Adipose tissue (tissue), 3 donors: ENCODE results near the gene MRC2. TPM values are rescaled to one million over a fixed set of nuclear protein-coding genes. Genes with fewer than 3 reads are reported as not detected.
"Not testable (repeated sequence)": the region's sequence is repeated elsewhere in the genome, so short reads cannot be mapped to it uniquely, and the experiment has no call there.

Source experiments
- H3K27ac ChIP-seq: one replicate; pipeline ENCODE4 v1.5.1; 2013; ENCODE audit warnings: low read depth, low read length
- WGBS, 3 donors: extraction: QIAGEN DNeasy Blood & Tissue Kit; methylation state at CpG; one replicate each; pipeline ENCODE4 v1.1.7; 2013; 5-methylcytosine and 5-hydroxymethylcytosine counted together
- polyA plus RNA-seq, 3 donors: library from polyadenylated mRNA; stranded (reverse); fragments of 200-250 nt; gene quantifications; one replicate each; pipeline ENCODE4 v1.2.3, GENCODE V29; 2013
- donor health status: healthy with polysubstance abuse.
- donor health status: Bipolar disorder and iron deficiency.
- donor health status: healthy.

MRC2 gene
- polyA plus RNA-seq, 3 donors: 4.1 to 52.2 (median 14.5) TPM

DNA sequence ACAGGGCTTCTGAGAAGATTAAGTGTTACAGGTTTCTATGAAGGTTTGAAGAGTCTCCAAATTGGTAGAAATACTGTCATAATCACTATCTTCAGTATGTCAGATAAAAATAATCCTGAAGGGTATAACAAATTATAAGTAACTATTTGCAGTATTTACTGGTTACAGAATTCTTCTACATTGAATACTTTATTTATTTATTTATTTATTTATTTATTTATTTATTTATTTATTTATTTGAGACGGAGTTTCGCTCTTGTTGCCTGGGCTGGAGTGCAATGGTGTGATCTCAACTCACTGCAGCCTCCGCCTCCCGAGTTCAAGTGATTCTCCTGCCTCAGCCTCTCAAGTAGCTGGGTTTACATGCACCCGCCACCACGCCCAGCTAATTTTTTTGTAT is 23.7 kb upstream of the MRC2 start:
- H3K27ac ChIP-seq: not testable (repeated sequence)
- 98 to 99% (median 99%) methylated on average over 6 of the region's 6 CpGs for WGBS, 3 donors

- no peak overlapping the region for H3K27ac ChIP-seq
- 96 to 99% (median 99%) methylated on average over 7 of the region's 7 CpGs for WGBS, 3 donors
Observed at GRCh38 chr17:62605588-62605987, 21.9 kb upstream of the MRC2 start.

DNA sequence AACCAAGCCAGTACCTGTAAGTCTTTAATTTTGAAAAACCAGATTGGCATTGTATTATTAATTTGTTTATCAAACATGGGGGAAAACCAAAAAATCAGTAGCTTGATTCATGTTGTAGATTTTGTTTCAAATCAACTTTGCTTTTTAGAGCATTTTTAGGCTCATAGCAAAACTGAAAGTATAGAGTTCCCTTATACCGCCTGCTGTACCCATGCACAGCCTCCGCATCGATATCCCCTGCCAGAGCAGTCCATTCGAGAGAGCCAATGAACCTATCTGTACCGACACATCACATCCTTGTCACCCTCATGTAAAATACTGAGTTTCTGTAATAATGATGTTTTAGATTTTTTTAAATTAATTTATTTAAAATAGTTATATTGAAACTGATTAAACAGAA is 16.2 kb upstream of the MRC2 start:
- WGBS, 3 donors: 86 to 91% (median 89%) methylated on average over 5 of the region's 5 CpGs

GRCh38 chr17:62611728-62612127 is 15.7 kb upstream of the MRC2 start:
- H3K27ac ChIP-seq: no peak overlapping the region
- 59 to 86% (median 60%) methylated on average over 8 of the region's 8 CpGs for WGBS, 3 donors

More for the DNA sequence above, 16.2 kb upstream of the MRC2 start:
- no peak overlapping the region for H3K27ac ChIP-seq

- WGBS, 3 donors: 78 to 92% (median 88%) methylated on average over 11 to 12 of the region's 12 CpGs
- H3K27ac ChIP-seq: not testable (repeated sequence)
Observed at GRCh38 chr17:62612289-62612688, 15.2 kb upstream of the MRC2 start.

- 77 to 87% (median 80%) methylated on average over 4 of the region's 4 CpGs for WGBS, 3 donors
- H3K27ac ChIP-seq: not testable (repeated sequence)
Observed at GRCh38 chr17:62613095-62613494, 14.4 kb upstream of the MRC2 start.

DNA sequence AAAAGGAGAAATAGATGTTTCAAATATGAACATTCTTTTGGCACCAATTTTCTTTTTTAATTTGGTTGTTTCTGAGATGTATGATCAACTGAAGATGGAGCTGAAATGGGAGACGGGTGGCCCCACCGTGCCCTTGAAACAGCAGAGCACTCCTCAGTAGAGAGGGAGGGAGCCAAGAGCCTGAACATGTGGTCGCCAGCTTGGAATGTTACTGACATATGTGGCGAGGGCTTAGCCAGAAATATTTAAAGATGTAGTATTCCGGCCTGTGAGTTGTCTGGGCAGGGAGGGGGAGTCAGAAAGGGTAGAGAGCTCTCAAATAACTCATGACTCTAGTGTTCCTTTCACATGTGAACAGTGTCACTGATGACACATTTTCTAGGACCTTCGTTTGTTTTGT is 13.3 kb upstream of the MRC2 start:
- WGBS, 3 donors: 59 to 71% (median 66%) methylated on average over 6 of the region's 6 CpGs

DNA sequence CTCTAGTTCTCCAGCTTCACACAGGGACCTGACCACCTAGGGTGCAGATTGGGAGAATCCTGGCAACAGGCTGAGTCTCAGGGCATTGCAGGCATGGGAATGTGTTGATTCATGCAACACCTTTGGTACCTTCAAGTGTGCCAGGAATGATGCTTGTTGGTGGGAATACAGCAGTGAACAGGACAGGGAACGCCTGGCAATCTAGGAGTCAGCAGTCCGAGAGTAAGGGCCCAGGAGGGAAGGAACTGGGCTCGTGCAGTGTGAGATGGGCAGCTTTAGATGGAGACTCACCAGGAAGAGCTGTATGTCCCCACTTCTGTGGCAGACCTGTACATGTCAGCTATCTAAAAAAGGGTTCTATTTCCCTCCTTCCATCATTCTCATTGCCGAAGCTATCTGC is 12.0 kb upstream of the MRC2 start:
- no peak overlapping the region for H3K27ac ChIP-seq
- 78 to 90% (median 86%) methylated on average over 4 of the region's 4 CpGs for WGBS, 3 donors

More for the DNA sequence above, 13.3 kb upstream of the MRC2 start:
- H3K27ac ChIP-seq: no peak overlapping the region

DNA sequence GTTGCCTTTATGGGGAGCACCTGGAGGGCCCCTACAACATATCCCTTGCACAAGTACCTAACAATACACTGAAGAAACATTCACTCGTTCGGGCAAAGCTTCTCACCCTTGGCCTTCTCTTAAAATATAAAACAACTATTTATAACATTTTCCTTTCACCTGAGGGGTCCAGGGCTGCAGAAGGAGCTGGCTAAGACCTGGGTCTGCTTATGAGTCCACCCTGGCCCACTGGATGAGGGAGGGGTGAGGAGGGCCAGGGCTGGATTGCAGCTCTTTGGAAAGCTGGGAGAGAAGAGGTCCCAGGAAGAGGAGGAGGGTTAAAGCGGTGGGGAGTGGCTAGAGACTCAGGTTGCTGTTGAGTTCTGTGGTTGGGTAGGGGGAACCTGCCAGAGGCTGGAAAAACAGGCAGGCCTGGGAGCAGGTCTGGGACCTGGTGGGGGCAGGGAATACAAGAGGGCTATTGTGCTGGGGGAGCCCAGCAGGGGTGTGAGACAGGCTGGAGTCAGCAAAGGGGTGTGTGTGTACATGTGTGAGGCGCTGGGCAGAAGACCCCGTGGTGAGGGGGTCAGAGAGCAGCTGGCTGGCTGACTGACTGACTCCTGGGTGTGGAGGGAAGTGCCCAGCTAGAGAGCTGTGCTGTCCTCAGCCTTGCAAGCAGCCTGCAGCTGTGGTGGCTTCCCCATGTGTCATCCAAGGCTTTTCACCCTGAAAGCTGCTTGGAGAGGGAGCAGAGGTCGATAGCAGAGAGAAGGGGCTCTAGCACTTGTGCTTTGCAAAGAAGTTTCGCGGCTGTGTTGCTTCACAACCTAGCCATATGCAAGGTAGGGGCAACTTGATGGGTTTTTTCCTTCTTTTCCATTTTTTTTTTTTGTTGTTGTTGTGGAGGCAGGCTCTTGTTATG is 10.2 kb upstream of the MRC2 start:
- H3K27ac ChIP-seq: no peak overlapping the region
- 65 to 78% (median 76%) methylated on average over 8 of the region's 8 CpGs for WGBS, 3 donors

DNA sequence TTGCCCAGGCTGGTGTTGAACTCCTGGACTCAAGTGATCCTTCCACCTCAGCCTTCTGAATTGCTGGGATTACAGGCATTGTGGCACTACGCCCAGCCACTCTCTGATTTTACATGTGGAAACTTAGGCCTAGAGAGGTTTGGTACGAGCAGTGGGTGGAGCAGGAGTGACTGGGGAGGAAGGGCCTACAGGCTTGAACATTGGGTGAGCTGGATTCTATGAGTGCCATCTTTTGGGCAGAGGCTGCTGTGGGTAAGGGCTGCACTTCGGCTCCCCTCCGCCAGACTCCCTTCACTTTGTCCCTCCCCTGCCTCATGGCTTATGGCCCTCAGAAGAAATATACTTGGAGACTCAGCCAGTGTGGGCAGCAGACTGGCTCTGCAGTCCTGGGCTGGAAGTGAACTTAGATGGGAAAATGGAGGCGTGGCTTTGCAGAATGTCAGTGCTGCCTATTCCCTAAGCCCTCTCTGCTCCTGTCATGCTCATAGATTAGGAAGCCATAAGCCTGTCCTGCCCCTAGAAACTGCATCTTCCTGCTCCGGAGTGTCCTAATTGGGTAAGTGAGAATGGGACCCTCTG is 9.5 kb upstream of the MRC2 start:
- WGBS, 3 donors: 71 to 86% (median 82%) methylated on average over 6 of the region's 6 CpGs
- no peak overlapping the region for H3K27ac ChIP-seq

DNA sequence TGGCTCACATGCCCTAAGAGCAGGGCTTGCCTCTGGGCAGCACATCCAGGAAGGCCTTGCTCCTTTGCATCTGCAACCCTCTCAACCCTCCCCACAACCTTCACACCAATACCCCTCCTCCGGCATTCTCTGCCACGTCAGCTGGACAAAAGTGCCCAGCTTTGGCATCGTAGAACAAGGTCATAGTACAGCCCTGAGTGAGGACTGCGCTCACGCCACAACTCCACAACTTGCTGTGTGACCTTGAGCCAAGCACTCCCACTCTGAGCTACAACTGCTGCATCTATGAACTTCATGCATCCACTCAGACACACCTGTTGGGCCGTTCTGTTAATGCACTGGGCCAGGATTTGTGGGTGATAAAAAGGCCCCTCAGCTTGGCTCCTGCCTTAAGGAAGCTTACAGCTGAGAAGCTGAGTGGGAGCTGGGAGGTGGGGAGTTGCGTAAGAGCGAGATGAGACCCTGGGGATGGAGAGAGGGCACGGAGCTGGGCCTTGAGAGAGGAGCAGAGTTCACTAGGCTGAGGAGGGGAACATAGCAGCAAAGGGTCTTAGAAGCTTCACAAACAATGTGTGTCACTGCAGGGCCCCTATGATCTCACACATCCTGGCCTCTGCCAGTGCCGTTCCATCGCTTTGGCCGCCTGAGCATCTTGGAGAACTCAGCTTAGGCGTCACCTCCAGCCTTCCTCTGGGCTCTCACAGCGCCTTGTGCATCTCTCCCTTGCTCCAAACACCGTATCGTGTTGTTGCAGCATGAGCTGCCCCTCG is 8.6 kb upstream of the MRC2 start:
- WGBS, 3 donors: 72 to 76% (median 74%) methylated on average over 17 of the region's 17 CpGs
- no peak overlapping the region for H3K27ac ChIP-seq

- H3K27ac ChIP-seq: no peak overlapping the region
- WGBS, 3 donors: 68 to 83% (median 69%) methylated on average over 10 of the region's 10 CpGs
Observed at GRCh38 chr17:62619417-62620155, 7.9 kb upstream of the MRC2 start.

DNA sequence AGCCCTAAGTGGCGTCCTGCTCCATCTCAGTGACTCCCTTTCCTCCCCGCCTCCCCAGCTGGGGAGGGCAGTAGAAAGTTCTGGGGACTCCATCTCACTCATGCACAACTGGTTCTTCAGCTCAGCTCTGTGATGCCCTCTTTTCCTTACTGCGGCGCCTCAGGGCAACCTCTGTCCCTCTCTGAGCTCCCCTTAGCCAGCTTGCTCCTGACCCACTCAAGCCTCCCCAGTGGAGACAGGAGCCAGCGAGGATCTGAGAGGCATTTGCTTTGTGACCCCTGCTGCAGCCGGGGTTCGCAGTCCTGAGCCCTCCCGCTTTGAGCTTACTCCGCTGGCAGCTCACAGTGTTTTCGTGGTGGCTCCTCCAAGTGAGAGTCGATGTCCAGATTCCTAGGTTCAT is 6.2 kb upstream of the MRC2 start:
- 89 to 96% (median 93%) methylated on average over 11 of the region's 11 CpGs for WGBS, 3 donors

DNA sequence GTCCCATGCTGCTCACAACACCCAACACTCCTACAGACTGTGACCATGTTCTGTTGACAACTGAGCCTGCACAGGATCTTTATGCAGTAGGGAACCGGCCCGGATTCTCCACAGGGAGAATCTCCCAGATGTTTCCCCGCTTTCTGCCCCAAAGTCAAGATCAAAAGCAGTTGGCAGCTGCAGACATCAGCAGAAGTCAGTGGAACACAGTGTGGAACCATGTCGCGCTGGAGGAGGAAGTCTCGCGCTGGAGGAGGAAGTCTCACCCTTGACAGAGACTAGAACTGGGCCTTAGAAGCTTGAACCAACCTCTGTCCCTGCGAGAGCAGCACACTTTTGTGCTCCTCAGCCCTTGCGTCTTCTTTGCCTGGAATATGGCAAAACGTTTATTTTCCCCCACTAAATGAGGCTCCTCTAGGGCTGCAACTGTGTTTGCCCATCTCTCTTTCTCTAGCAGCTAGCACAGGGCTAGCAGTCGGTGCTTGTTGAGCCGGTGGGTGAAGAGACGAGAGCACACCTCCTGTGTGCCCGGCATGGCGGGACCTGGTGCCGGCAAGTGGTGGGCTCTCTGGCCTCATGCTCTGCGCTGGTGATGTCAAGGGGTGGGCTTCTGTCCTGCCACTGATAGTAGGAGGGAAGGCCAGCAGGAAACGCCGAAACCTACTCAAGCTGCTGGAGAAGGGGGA is 2.1 kb upstream of the MRC2 start:
- no peak overlapping the region for H3K27ac ChIP-seq
- WGBS, 3 donors: 75 to 82% (median 81%) methylated on average over 19 of the region's 19 CpGs

More for the DNA sequence above, 6.2 kb upstream of the MRC2 start:
- no peak overlapping the region for H3K27ac ChIP-seq

DNA sequence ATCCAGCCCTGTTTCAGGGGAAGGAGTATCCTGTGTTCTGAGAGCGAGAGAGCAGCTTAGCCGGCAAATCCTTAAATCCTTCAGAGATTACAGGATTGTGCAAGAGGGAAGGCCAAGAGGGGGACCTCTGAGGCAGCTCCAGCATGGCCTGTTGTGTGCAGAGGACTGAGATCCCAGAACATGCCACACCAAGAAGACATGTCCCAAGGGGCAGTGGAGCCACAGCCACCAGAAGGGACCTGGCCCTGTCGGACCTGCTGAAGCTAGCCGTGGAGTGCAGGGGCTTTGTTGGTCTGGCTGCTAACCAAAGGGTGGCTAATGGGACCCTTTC is 1.6 kb upstream of the MRC2 start:
- WGBS, 3 donors: 62 to 73% (median 68%) methylated on average over 4 of the region's 4 CpGs
- H3K27ac ChIP-seq: no peak overlapping the region

DNA sequence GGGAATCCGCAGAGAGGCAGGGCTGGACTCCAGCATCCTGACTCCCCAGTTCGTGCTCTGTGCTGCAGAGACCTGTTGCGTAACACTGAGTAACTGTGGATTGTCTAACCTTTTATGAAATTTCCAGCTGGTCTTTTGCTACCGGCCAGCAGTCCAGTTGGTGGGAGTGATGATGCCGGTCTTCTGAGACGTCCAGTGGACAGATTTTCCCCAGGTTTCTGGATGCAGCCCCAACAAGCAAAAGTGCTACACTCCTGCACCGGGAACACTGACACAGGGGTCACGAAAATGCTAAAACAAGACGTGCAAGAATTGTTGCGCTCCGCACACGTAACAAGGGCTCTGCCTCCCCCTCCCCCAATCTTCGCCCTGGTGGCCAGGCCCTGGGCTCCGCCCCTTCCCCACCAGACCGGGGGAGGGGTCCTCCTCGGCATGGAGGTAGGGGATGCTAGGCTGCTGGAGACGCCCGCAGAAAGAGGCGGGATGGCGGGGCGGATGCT is 701 bp upstream of the MRC2 start:
- H3K27ac ChIP-seq: peak overlapping the region; percentile 13
- 6 to 9% (median 6%) methylated on average over 21 of the region's 21 CpGs for WGBS, 3 donors

DNA sequence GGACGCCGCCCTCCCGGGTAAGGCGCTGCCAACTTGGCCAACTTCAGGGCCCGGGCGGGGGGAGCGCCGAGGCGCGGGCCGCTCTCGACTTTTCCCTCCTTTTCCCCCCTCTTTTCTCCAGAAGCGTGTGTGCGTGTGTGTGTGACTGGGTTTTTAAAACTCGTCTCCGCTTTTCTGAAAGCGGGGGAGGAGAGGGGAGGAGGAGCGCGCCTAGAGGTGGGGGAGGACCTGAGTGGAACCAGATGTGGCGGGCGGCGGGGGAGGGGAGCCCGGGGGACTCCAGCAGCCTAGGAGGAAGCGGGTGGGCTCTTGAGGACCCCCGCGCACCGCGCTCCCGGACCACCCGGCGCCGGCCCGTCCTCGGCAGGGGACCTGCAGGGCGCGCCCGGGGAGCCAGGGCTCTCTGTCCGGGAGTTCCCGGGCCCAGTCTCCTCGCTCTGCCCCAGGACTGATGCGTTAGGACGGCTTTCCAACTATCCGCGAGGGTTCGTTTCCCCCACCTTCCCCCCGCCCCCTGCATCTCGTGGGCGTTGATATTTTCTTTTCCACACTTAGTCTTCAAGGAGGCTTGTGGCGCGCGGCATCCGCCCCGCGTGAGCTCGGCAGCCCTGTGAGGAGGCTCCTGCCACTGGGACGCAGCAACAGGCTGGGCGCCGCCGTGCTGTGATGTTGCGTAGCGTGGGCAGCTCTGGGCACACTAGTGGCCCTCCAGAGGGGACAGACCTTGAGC is 599 bp downstream of the MRC2 start:
- 1 to 2% (median 2%) methylated on average over 50 to 61 of the region's 61 CpGs for WGBS, 3 donors
- peak overlapping the region; percentile 72 for H3K27ac ChIP-seq
